ENCODE results near the gene NCKAP5.

DNA sequence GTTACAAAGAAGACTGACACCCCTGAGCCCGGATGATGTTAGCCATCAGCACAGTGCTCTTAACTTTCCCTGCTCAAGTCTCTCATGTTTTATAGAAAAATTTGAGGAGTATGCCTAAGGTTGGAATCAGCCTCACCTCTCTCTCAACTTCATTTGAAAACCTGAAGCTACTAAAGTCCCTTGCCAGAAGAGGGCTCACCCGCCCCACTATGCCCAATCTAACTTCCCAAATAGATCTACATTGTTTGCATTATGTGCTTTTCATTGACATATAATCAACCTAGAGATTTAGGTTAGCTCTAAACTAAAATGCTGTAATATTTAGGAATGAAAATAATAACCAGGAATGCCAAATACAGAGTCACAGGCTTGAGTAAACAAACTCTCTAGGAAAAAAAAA, 305.4 kb downstream of the NCKAP5 start:
- TF ChIP-seq EZH2 (conservative IDR thresholded peaks at IDR 0.05; ENCODE audit: low read depth, low read length), result no peak
- TF ChIP-seq, protein P1, sequence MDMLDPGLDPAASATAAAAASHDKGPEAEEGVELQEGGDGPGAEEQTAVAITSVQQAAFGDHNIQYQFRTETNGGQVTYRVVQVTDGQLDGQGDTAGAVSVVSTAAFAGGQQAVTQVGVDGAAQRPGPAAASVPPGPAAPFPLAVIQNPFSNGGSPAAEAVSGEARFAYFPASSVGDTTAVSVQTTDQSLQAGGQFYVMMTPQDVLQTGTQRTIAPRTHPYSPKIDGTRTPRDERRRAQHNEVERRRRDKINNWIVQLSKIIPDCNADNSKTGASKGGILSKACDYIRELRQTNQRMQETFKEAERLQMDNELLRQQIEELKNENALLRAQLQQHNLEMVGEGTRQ (IDR thresholded peaks at IDR 0.05; ENCODE audit: low read depth, low read length), result no peak
- TF ChIP-seq, protein P1 (CRISPR knock-in tag; IDR thresholded peaks at IDR 0.05; ENCODE audit: borderline replicate concordance), result no peak

All from HepG2 (cell line).